SK-N-DZ (cell line): ENCODE data around the gene VAMP4. TPM values are rescaled to one million over a fixed set of nuclear protein-coding genes. Genes with fewer than 3 reads are reported as not detected.

Experiments used
- DNase-seq: peaks from one replicate; pipeline ENCODE4 v3.0.0-alpha.2; 2015; ENCODE audit warnings: low spot score
- polyA plus RNA-seq, 2 experiments: library from polyadenylated mRNA; depleted of rRNA; stranded (reverse); fragments of >200 nt; gene quantifications; 2 replicates each; pipeline ENCODE4 v1.2.3, GENCODE V29; 2014

The VAMP4 gene, protein sequence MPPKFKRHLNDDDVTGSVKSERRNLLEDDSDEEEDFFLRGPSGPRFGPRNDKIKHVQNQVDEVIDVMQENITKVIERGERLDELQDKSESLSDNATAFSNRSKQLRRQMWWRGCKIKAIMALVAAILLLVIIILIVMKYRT
- polyA plus RNA-seq (2014; cell fraction: cytosol; rRNA removed) = 11.2 and 12.2 TPM in 2 replicates
- 13.3 and 16.3 TPM in 2 replicates for polyA plus RNA-seq (2014; cell fraction: nucleus; rRNA removed)

DNA sequence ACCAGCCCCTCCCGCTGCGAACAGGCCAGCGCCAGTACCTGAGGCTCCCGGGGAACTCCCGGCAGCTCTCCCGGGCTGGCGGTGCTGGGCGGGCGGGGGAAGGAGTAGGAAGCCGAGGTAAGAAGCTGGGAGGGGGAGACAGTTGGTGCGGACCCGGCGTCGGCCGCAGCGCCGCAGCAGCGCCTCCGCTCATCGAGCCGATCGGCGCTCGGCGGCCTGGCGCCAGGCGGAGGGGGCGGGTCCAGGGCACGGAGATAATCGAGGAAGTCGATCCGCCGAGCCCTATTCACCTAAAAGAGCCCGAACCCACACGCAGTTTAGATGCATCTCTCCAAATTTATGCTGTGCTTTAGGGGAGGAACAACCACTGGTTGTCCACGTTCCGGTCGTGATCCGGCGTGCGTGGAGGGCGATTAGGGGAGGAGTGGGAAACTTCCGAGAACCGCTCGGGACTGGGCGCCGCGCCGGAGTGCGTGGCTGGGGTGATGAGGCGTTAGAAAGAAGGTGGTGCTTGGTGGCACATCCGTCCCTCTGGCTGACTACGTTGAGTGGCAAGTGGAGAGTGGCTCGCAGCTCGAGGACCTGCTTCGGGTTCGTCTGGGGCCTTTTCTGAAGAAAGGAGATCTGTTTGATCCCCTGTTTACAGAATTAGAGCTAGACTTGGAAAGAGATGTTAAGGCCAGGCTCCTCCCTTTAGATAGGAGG, at the start of gene VAMP4:
VAMP4 (minus strand) TSS at position 194 of the 705 bp plus-strand sequence. CDS start 3,651 bp downstream, outside the sequence.
- peak; percentile 84 for DNase-seq

DNA sequence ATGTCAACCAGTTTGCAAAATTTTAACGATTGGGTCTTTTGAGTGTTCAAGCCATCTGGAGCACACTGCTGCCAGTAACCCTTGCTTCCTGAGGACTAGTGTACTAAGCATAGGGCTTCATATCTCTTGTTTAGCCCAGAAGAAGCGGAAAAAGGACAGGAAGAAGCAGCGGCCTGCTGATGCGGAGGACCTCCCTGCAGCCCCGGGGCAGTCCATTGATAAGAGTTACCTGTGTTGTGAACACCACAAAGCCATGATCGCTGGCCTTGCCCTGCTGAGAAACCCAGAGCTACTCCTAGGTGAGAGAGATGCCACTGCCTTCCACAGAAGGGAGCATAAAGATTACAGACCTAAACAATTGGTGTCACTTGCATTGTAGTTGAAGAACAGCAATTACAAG, 48.5 kb upstream of the VAMP4 start:
- no peak for DNase-seq

DNA sequence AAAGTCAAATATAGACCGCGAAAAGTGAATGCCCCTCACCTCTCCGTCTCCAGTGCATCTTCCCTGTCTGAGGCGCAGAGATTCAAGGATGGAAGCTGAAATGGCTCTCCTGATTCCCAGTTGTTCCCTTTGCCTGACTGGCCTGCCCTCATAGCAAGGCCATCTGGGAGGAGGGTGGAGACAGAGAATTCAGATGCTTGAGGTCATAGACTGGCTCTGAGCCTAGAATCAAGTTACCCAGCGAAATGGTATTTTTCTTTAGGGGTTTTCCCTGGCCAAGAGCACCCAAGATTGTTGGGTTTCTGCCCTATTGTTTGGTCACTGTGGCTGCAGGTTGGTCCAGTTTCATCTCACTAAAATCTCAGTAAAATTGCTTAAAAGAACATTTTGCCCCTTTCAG, 46.8 kb upstream of the VAMP4 start:
- no peak for DNase-seq

DNA sequence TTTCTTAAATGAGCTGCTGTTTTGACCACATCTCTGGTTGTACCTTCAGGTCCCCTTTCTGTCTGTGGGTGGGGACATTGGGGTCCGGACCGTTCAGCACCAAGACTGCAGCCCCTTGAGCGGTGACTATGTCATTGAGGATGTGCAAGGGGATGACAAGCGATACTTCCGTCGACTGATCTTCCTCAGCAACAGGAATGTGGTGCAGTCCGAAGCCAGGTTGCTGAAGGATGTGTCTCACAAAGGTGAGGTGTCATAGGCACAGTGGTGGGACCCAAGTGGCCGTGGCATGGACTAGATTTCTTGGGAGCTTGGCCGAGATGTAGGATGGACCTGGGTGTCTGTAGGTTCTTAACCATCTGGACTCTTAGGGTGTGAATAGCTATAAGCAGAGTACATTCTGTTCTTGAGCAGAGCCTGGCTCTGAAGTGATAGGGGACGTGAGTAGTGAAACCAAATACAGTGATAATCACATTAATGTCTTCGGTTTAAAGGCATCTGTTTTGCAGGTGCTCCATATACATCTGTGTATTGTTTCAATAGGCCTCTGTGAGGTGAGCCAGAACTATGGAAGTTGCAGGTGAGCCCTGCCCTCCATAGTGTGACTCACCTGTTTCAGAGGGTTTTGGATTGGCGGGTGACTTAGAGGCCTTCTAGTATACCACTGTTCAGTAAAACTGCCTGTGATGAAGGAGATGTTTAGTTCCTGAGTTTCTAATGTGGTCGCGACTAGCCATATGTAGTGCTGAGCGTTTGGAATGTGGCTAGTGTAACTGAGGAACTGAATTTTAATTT, 46.0 kb upstream of the VAMP4 start:
- no peak for DNase-seq

DNA sequence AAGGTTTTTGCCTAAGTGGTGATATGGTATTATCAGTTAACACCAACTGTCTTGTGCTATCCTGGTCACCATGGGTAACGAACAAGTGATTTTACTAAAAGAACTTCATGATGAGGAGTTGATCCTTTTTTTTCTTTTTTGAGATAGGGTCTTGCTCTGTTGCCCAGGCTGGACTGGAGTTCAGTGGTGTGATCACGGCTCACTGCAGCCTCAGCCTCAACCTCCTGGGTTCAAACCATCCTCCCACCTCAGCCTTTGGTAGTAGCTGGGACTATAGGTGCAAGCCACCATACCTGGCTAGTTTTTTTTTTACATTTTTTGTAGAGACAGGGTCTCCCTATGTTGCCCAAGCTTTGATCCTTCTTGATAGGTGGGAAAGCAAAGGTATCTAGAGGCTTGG, 44.7 kb upstream of the VAMP4 start:
- DNase-seq = no peak

DNA sequence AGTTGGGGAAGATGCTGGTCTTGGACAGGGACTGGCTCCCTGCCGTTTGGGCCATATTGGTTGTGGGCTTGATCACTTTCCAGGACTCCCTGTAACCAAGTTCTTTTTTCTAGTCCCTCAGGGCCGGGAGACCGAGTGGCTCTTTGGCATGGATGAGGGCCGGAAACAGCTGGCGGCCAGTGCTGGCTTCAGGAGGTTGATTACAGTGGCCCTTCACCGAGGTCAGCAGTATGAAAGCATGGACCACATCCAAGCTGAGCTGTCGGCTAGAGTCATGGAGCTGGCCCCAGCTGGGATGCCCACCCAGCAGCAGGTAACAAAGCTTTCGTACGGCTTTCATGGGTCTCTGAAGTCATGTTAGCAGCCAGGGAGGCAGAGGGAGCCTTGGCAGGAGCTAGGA, 43.9 kb upstream of the VAMP4 start:
- no peak for DNase-seq

DNA sequence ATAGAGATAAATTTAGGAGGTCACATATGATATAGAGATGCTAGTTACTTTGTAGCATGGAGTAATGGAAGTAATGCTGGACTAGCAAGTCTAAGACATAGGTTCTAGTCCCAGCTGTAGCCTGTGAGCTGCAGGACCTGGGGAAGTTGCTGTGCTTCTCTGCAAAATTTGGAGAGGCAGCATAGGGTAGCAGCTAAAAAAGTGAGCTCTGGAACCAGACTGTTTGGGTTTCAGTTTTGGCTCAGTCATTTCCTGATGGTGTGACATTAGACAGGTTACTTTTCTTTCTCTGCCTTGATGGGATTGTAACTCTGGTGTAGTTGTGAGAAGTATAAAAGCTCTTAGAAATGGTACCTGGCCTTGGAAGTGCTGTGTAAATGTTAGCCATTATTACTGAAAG, 42.9 kb upstream of the VAMP4 start:
- no peak for DNase-seq

DNA sequence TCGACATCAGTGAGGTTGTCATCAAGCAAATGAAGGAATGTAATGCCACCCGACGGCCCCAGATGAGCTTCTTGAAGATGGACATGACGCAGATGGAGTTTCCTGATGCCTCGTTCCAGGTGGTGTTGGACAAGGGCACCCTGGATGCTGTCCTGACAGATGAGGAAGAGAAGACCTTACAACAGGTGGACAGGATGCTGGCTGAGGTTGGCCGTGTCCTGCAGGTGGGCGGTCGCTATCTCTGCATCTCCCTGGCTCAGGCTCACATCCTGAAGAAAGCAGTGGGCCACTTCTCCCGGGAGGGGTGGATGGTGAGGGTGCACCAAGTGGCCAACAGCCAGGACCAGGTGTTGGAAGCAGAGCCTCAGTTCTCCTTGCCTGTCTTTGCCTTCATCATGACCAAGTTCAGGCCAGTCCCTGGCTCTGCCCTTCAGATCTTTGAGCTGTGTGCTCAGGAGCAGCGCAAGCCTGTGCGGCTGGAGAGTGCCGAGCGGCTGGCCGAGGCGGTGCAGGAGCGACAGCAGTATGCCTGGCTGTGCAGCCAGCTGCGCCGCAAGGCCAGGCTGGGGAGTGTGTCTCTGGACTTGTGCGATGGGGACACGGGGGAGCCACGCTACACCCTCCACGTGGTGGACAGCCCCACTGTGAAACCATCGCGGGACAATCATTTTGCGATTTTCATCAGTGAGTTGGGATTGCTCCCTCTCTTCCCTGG, 42.1 kb upstream of the VAMP4 start:
- DNase-seq = no peak

DNA sequence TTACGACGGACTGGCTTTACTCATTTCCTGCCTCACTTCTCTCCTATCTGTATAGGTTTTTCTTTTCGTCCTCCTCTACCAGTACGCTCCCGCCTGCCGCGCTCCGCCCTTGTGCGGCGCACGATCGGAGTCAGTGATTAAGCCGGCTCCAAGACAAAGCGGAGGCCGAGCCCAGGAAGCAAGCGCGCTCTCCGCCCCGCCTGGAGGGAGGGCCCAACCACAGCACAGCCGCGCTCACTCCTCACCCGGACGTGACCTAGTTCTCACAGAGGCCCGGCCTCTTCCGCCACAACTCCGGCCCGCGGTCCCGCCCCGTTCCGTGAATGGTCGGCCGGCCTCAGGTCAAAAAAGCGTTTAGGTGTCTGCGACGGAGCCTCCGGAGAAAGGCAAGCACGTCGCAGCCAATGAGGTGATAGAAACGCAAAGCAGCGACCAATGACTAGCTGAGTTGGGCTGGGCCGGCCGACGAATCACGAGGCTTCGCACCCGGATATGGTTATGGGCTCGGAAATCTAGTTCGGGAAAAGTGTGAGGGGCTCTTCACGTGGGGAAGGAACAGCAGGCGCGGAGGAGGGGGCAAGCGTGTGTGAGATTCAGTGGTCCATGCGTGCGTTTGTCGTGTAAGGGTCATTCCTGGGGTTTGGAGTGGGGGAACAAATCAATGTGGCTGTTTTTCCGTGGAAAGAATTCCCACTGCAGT, 39.5 kb upstream of the VAMP4 start, which contains the start of gene METTL13:
METTL13 (plus strand) TSS at position 485 of the 700 bp plus-strand sequence. CDS start 308 bp downstream, outside the sequence.
- peak; percentile 99 for DNase-seq

DNA sequence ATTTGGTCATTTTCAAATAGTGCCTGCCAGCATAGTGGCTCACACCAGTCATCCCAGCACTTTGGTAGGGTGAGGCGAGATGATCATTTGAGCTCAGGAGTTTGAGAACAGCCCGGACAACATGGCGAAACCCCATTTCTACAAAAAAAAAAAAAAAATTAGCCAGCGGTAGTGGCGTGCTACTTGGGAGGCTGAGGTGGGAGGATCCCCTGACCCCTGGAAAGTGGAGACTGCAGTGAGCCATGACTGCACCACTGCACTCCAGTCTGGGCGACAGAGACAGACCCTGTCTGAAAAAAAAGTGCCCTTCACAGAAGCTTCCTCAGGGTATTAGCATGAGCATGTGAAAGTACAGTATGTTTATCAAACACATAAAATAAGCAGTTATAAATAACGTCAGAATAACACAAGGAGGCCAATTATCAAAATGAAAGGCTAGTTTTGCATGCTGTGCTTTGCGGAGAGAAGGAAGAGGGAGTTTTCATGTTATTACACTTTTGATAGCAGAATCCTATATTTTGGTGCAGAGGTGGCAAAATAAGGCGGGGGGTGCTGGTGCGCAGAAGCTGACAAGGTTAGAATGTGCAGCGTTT, 38.8 kb upstream of the VAMP4 start:
- DNase-seq = no peak

DNA sequence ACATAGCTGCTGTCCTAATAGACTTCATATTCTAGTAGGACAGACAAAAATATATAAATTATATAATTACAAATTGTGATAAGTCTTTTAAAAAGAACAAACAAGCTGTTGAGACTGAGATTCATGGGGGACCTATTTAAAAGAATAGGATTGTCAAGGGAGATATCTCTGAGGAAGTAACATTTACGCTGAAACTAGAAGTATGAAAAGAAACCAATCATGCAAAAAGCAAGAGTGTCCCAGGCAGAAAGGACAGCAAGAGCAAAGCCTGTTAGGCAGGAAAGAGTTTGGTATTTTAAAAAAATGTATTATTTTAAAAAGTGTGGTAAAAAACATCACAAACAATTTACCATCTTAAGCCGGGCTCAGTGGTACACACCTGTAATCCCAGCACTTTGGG, 30.4 kb upstream of the VAMP4 start:
- DNase-seq = no peak

DNA sequence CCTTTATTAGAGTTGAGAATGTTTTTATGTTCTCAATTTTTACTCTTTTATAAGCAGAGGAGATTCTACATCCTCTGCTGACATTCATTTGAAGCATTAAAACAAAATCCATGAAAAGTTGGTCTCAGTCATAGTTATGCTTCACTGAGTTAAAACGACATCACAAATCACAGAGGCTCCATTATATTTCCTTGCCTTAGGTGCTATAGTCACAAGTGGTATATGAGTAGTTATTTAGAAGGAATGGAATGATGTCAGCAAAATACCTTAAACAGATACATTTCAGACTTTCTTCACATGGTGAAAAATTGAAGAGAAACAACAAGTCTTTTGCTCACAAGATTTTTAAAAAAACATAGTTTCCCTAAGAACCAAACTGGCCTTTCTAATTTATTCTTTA, 27.9 kb upstream of the VAMP4 start:
- DNase-seq = no peak

DNA sequence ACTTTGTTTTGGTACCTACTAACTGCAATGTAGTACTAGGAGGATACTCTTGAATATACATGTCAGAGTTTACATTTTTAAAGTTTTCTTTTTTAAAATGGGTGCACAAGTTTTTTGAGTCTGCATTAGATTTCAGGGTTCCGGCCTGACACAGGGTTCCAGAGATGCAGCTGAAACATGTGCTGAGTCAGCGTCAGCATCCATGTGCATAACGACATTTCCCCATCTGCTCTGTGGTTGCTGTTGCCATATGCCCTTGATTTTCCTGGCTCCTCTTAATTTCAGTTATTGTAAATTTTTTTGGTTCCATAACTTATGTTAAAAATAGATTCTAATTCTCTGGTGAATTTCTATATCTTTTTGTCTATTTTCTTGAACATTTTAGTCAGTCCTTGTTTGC, 27.3 kb upstream of the VAMP4 start:
- DNase-seq = no peak

DNA sequence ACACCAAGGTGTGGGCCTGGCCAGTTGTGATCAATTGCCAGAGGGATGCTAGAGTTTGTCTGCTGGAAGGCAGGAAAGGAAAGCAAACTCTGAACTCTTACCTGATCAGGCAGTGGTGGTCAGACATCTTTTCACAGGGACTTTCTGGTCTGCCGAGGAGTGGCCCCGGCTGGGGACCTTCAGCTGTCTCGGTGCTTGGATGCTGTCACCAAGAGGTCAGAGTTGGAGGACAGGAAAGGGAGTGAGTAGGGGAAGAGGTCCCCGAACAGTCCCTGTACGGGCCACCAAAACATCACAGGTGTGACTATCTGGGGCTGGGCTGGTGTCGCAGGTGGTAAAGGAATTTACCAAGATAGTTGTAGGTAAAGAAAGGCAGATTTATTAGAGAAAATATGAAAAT, 21.9 kb upstream of the VAMP4 start:
- no peak for DNase-seq

DNA sequence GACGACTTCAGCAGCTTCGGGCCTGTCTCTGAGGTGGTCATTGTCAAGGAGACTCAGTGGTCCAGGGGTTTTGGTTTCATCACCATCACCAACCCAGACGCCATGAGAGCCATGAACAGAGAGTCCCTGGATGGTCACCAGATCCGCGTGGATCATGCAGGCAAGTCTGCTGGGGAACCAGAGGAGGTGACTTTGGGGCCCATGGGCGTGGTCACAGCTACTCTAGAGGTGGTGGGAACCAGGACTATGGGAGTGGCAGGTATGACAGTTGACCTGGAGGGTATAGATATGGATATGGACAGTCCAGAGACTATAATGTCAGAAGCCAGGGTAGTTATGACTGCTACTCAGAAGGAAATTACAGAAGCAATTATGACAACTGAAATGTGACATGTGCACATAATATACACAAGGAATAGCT, 20.3 kb upstream of the VAMP4 start:
- no peak for DNase-seq

DNA sequence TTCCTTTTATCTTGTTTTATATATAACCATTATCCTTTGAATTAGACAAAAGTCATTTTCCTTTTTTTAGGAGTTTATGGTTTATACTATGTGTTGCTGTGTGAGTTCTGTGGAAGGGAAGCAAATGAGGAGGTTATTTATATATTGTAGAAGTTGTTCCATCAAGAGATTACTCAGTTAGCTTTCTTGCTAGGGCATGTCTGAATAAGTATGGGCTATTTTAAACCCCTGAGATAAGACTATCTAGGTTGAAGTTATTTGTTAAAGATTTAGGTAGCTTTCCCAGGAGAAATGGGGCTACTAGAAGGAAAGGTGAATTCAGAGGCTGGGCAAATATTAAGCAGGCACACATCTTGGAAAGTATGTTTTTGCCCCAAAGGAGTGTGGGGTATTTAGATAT, 16.1 kb upstream of the VAMP4 start:
- no peak for DNase-seq

DNA sequence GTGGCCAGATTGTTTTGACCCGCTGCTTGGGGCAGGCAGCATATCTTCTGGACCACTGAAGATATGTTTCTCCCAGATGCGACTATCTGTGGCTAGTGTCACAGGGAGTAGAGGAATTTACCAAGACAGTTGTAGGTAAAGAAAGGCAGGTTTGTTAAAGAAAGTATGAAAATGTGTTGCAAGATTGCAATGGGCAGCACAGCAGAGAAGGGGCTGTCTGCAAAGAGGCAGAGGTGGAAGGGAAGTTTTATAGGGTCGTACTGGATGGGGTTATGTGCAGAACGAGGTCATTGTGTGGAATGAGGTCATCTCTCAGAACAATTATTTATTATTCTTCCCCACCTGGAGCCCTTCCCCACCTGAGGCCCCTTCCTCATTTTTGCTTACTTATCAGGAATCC, 15.0 kb upstream of the VAMP4 start:
- no peak for DNase-seq

DNA sequence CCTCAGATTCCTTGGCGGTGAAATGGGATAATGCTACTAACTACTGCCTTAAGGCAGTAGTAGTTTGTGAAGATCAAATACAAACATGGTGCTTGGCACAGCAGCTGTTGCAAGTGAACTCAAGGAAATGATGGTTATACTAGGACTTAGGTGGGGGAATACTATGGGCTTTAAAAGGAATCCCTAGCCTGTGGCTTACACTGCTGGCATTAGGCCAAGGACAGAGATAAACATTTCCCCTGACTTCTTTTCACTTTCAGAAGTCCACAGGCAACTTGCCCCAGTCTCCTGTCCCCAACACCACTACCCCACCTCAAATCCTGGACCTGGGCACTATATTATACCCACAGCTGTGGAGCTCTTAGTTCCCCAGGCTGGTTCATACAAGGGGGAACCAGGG, 13.1 kb upstream of the VAMP4 start:
- DNase-seq = no peak

DNA sequence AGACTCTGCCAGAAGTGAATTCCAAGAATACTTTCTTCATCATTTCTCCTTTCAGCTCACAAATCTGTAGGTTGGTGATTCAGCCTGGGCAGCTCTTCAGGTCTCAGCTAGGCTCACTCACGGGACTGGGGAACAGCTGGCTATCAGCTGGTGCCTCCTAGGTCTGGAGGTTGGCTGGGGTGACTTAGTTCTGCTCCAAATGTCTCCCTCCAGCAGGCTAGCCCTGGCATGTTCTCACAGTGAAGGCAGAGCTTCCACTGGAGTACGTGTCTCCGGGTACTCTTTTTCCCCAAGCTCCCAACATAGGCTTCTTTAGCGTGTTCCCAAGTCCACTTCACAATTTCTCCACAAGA, 12.5 kb upstream of the VAMP4 start:
- no peak for DNase-seq

DNA sequence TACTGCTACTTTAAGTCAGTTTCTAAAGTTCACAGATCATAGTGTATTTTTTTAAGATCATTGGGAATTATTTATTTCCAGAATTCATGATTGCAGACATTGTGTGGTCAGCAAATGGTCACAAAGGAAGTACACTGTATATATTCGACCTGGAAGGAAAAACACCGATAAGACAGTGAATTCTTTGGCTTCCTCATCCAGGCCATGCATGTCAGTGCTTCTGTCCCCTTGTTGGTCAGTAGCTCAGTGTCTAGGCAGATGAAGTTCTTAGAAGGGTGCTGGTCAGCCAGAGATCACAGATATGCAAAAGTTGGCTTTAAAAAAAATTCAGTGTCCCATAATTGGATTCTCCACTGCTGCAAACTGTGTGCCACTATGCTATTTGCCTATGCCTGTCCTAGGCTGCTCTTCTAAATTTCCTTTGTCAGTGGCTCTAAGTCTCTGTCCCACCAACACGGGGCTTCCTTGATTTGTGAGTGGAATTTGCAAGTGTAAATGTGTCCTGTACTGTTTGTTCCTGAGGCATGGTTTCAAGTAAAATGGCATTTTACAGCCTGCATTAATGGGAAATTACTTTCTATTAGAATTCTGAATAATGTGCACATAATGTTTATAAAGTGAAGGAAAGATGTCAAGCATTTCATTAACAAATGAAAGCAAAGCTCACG, 12.0 kb upstream of the VAMP4 start:
- no peak for DNase-seq
